Fibroblast of the conjunctiva (primary cell): ENCODE data around the gene STAB2.
"Not testable (repeated sequence)": the region's sequence is repeated elsewhere in the genome, so short reads cannot be mapped to it uniquely, and the experiment has no call there.

Experiments used
- DNase-seq: peaks from one replicate; pipeline ENCODE4 v3.0.0-alpha.2; 2010; ENCODE audit warnings: low read depth

The STAB2 gene

GRCh38 chr12:103647267-103647666, 60.2 kb downstream of the STAB2 start:
- DNase-seq = no peak

GRCh38 chr12:103652808-103653207, 65.7 kb downstream of the STAB2 start:
- no peak for DNase-seq

GRCh38 chr12:103653568-103654173, 66.6 kb downstream of the STAB2 start:
- not testable (repeated sequence) for DNase-seq

- DNase-seq = no peak
Measured at GRCh38 chr12:103654816-103655215, 67.7 kb downstream of the STAB2 start.

- no peak for DNase-seq
Measured at GRCh38 chr12:103656291-103656690, 69.2 kb downstream of the STAB2 start.

GRCh38 chr12:103657331-103657730, 70.3 kb downstream of the STAB2 start:
- DNase-seq = no peak

- DNase-seq = no peak
Measured at GRCh38 chr12:103664626-103665025, 77.6 kb downstream of the STAB2 start.

GRCh38 chr12:103665971-103666370, 78.9 kb downstream of the STAB2 start:
- no peak for DNase-seq

GRCh38 chr12:103667125-103667524, 80.1 kb downstream of the STAB2 start:
- DNase-seq = no peak

- DNase-seq = no peak
Measured at GRCh38 chr12:103668520-103668919, 81.4 kb downstream of the STAB2 start.

GRCh38 chr12:103671367-103671766, 84.3 kb downstream of the STAB2 start:
- no peak for DNase-seq

- no peak for DNase-seq
Measured at GRCh38 chr12:103672401-103673119, 85.5 kb downstream of the STAB2 start.

GRCh38 chr12:103673487-103673886, 86.4 kb downstream of the STAB2 start:
- no peak for DNase-seq

- no peak for DNase-seq
Measured at GRCh38 chr12:103673891-103674375, 86.9 kb downstream of the STAB2 start.

GRCh38 chr12:103676893-103677292, 89.8 kb downstream of the STAB2 start:
- DNase-seq = no peak

GRCh38 chr12:103677341-103677740, 90.3 kb downstream of the STAB2 start:
- no peak for DNase-seq

- no peak for DNase-seq
Measured at GRCh38 chr12:103677905-103678304, 90.8 kb downstream of the STAB2 start.

- DNase-seq = no peak
Measured at GRCh38 chr12:103679421-103680170, 92.5 kb downstream of the STAB2 start.

- no peak for DNase-seq
Measured at GRCh38 chr12:103680591-103681141, 93.6 kb downstream of the STAB2 start.

- DNase-seq = no peak
Measured at GRCh38 chr12:103686026-103686425, 99.0 kb downstream of the STAB2 start.

- DNase-seq = no peak
Measured at GRCh38 chr12:103687253-103687652, 100.2 kb downstream of the STAB2 start.

GRCh38 chr12:103688376-103689063, 101.4 kb downstream of the STAB2 start:
- no peak for DNase-seq
